SU-DHL-6 (cell line): Measurements from ENCODE around the gene KPRP.

ENCODE experiments used
- H2AFZ ChIP-seq: fragments of 200-600 bp; sonication (generic); 2 replicates; pipeline ENCODE4 v1.6.1; 2014; ENCODE audit warnings: low read depth, mild to moderate bottlenecking, moderate library complexity, mixed read lengths, antibody characterized with exemption, low read length; ENCODE audit not compliant: severe bottlenecking
- H3F3A ChIP-seq: fragments of 200-600 bp; shearing (Covaris generic); 2 replicates; pipeline ENCODE4 v1.6.0; 2016; ENCODE audit warnings: antibody characterized with exemption, mild to moderate bottlenecking; ENCODE audit not compliant: insufficient read depth
- H3K27ac ChIP-seq: fragments of 200-600 bp; sonication (generic); 2 replicates; pipeline ENCODE4 v1.5.1; 2016; ENCODE audit warnings: low read depth, mild to moderate bottlenecking, low read length, moderate library complexity, mixed read lengths
- H3K27me3 ChIP-seq: fragments of 200-600 bp; sonication (generic), shearing (Covaris generic); 2 replicates; pipeline ENCODE4 v1.6.0; 2014; ENCODE audit warnings: mild to moderate bottlenecking, low read length
- H3K36me3 ChIP-seq: fragments of 200-600 bp; sonication (generic); 2 replicates; pipeline ENCODE4 v1.6.1; 2014; ENCODE audit warnings: mild to moderate bottlenecking, low read length, mixed read lengths
- H3K4me2 ChIP-seq: fragments of 300-600, 200-600 bp; shearing (Covaris generic), sonication (generic); 2 replicates; pipeline ENCODE4 v1.6.0; 2014; ENCODE audit warnings: low read length, low read depth, mild to moderate bottlenecking; ENCODE audit not compliant: poor library complexity, severe bottlenecking
- H3K4me3 ChIP-seq: fragments of 200-600 bp; sonication (generic); 2 replicates; pipeline ENCODE4 v1.5.1; 2014; ENCODE audit warnings: antibody characterized with exemption, low read length, mild to moderate bottlenecking, mixed read lengths; ENCODE audit not compliant: insufficient read depth, poor library complexity, severe bottlenecking
- H3K79me2 ChIP-seq: fragments of 200-600 bp; sonication (generic); 2 replicates; pipeline ENCODE4 v1.6.1; 2014; ENCODE audit warnings: mild to moderate bottlenecking, low read length, moderate library complexity; ENCODE audit not compliant: insufficient read depth
- H3K9ac ChIP-seq: fragments of 200-600 bp; sonication (generic); 2 replicates; pipeline ENCODE4 v1.7.0; 2014; ENCODE audit warnings: mild to moderate bottlenecking, low read length
- H3K9me2 ChIP-seq: fragments of 200-600 bp; sonication (generic); replicated peaks from 2 replicates; pipeline ENCODE4 v1.6.1; 2014; ENCODE audit warnings: low read length; ENCODE audit not compliant: insufficient read depth
- H3K9me3 ChIP-seq: fragments of 200-600 bp; sonication (generic); 2 replicates; pipeline ENCODE4 v1.6.1; 2014; ENCODE audit warnings: low read length, mixed read lengths; ENCODE audit not compliant: insufficient read depth
- H4K20me1 ChIP-seq: fragments of 200-600 bp; sonication (generic); 2 replicates; pipeline ENCODE4 v1.6.1; 2014; ENCODE audit warnings: low read depth, mild to moderate bottlenecking, antibody characterized with exemption, low read length, moderate library complexity, mixed read lengths
- CTCF ChIP-seq: fragments of 200-600 bp; sonication (generic); IDR thresholded peaks from one replicate; pipeline ENCODE4 v1.5.1; 2017; ENCODE audit warnings: antibody characterized with exemption, mild to moderate bottlenecking, low read length, moderate library complexity; ENCODE audit not compliant: insufficient read depth, poor library complexity, severe bottlenecking
- EZH2phosphoT487 ChIP-seq: fragments of 200-600 bp; sonication (generic), shearing (Covaris generic); conservative IDR thresholded peaks from 2 replicates; pipeline ENCODE4 v1.6.1; 2018; ENCODE audit warnings: mild to moderate bottlenecking, antibody characterized with exemption, low read length, moderate library complexity, mixed read lengths

Gene KPRP

GRCh38 chr1:152757747-152758146 lies at the start of gene KPRP:
Gene KPRP (plus strand): TSS chr1:152758025. CDS start chr1:152759589, 1,564 bp downstream.
- Histone ChIP-seq H3F3A (no peaks in the 10 kb centered on the region), H4K20me1 (no peaks in the 10 kb centered on the region), H2AFZ (no peak within 1 kb of the TSS), H3K27ac (no peak within 1 kb of the TSS), H3K79me2 (no peaks in the 10 kb centered on the region), H3K36me3 (no peaks in the 10 kb centered on the region), H3K9ac (no peak within 1 kb of the TSS), H3K4me3 (no peak within 1 kb of the TSS), H3K9me3 (no peaks in the 10 kb centered on the region), H3K9me2 (no peaks in the 10 kb centered on the region), H3K4me2 (no peak within 1 kb of the TSS), H3K27me3 (no peaks in the 10 kb centered on the region)
- TF ChIP-seq EZH2phosphoT487: no peak
- no peak for TF ChIP-seq CTCF

GRCh38 chr1:152718238-152718637 lies 39.6 kb upstream of the KPRP start:
- Histone ChIP-seq H3K4me2 (no peak overlapping the region), H3K27ac (no peak overlapping the region), H4K20me1 (no peaks in the 10 kb centered on the region), H3K36me3 (no peaks in the 10 kb centered on the region), H2AFZ (no peak overlapping the region), H3K27me3 (no peaks in the 10 kb centered on the region), H3K9me2 (no peaks in the 10 kb centered on the region), H3F3A (no peaks in the 10 kb centered on the region), H3K79me2 (no peaks in the 10 kb centered on the region), H3K9ac (no peak overlapping the region), H3K4me3 (no peak overlapping the region), H3K9me3 (no peaks in the 10 kb centered on the region)
- TF ChIP-seq CTCF (no peak), EZH2phosphoT487 (no peak)

GRCh38 chr1:152725261-152725660 lies 32.6 kb upstream of the KPRP start:
- Histone ChIP-seq H3K9me3 (no peaks in the 10 kb centered on the region), H2AFZ (no peak overlapping the region), H3K9me2 (no peaks in the 10 kb centered on the region), H3K4me3 (no peak overlapping the region), H3K27ac (no peak overlapping the region), H3K79me2 (no peaks in the 10 kb centered on the region), H4K20me1 (no peaks in the 10 kb centered on the region), H3K27me3 (no peaks in the 10 kb centered on the region), H3K36me3 (no peaks in the 10 kb centered on the region), H3F3A (no peaks in the 10 kb centered on the region), H3K9ac (no peak overlapping the region), H3K4me2 (no peak overlapping the region)
- TF ChIP-seq CTCF: no peak
- no peak for TF ChIP-seq EZH2phosphoT487
